Measurements from ENCODE around the gene SORL1. TPM values are rescaled to one million over a fixed set of nuclear protein-coding genes. Genes with fewer than 3 reads are reported as not detected.

SORL1 gene
- total RNA-seq, 1 experiment from 2014 or later: 68.3 TPM

DNA sequence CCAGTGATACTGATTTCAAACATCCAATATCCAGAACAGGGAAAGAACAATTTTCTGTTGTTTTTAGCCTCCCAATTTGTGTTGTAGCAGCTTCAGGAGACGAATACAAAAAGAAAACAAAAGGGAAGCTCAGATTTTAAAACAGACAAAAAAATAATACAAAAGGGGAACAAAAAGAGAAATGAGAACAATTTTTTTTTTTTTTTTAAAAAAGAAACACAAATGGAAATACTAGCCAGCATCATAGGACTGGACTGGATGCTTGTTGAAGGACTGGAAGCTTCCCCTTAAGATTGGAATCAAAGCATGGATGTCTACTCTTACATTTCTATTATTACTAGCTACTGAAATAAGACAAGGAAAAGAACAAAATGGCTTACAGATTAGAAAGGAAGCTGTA lies 46.5 kb upstream of the SORL1 start:
- no peak overlapping the region for H2BK12ac ChIP-seq (ENCODE audit: insufficient read length, low read depth, low read length)
- H3K9me3 Mint-ChIP-seq: peaks cover 24 to 34% of the 10 kb centered on the region in 2 experiments
- TF ChIP-seq, protein P1, sequence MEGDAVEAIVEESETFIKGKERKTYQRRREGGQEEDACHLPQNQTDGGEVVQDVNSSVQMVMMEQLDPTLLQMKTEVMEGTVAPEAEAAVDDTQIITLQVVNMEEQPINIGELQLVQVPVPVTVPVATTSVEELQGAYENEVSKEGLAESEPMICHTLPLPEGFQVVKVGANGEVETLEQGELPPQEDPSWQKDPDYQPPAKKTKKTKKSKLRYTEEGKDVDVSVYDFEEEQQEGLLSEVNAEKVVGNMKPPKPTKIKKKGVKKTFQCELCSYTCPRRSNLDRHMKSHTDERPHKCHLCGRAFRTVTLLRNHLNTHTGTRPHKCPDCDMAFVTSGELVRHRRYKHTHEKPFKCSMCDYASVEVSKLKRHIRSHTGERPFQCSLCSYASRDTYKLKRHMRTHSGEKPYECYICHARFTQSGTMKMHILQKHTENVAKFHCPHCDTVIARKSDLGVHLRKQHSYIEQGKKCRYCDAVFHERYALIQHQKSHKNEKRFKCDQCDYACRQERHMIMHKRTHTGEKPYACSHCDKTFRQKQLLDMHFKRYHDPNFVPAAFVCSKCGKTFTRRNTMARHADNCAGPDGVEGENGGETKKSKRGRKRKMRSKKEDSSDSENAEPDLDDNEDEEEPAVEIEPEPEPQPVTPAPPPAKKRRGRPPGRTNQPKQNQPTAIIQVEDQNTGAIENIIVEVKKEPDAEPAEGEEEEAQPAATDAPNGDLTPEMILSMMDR (conservative IDR thresholded peaks at IDR 0.05): no peak
- no peak overlapping the region for H4K8ac ChIP-seq (replicated peaks; ENCODE audit: insufficient read length, low read depth, low read length)
- no peak overlapping the region for H4K5ac ChIP-seq (ENCODE audit: insufficient read length, low read depth, low read length)
- H2AFZ ChIP-seq (ENCODE audit: low read length): no peak overlapping the region
- no peak overlapping the region for H2BK20ac ChIP-seq (ENCODE audit: low read depth, low read length, poor library complexity, severe bottlenecking)
- H2BK120ac ChIP-seq (ENCODE audit: low read depth, low read length, poor library complexity, severe bottlenecking): no peak overlapping the region
- no peaks in the 10 kb centered on the region for H3K27me3 ChIP-seq (ENCODE audit: insufficient read depth, low read length)
- H3K36me3 Mint-ChIP-seq (ENCODE audit: insufficient read depth in 1 of 3, low read depth in 3 of 3): peaks cover 16 to 38% (median 19%) of the 10 kb centered on the region in 3 experiments
- no peak overlapping the region for H3K14ac ChIP-seq (ENCODE audit: insufficient read depth, low read length)
- no peak overlapping the region for H2AK5ac ChIP-seq (ENCODE audit: insufficient read length, low read length)
- no peak overlapping the region for H3K4ac ChIP-seq (ENCODE audit: low read depth, low read length)
- peak overlapping the region; percentile 69 for H3K27ac ChIP-seq (ENCODE audit: insufficient read length, low read depth, low read length)
- H3K9ac ChIP-seq (ENCODE audit: extremely low read depth, insufficient read length, low read length): no peak overlapping the region
- H3K4me3 Mint-ChIP-seq: peak overlapping the region; percentile 0 to 14; a peak in 3 of 5 replicates
- no peak overlapping the region for H3K4me2 ChIP-seq (ENCODE audit: insufficient read depth, insufficient read length, low read length)
- no peak overlapping the region for H3T11ph ChIP-seq (ENCODE audit: low read length)
- no peaks in the 10 kb centered on the region for H4K20me1 ChIP-seq (ENCODE audit: control insufficient read depth, insufficient read depth, insufficient read length)
- no peak overlapping the region for H4K91ac ChIP-seq (ENCODE audit: insufficient read length, low read depth, low read length)
- H3K9me3 ChIP-seq (ENCODE audit: control insufficient read depth, low read depth, low read length): peaks cover 13% of the 10 kb centered on the region
- H3K18ac ChIP-seq (ENCODE audit: insufficient read length, low read depth, low read length): no peak overlapping the region
- no peak overlapping the region for H3K56ac ChIP-seq (ENCODE audit: insufficient read length, low read depth, low read length)
- no CpG with 5 or more reads among the region's 1 CpG for WGBS (ENCODE audit: extremely low coverage, insufficient read length, low lambda C conversion rate)
- H3K79me1 ChIP-seq (ENCODE audit: insufficient read depth, low read depth, low read length, poor library complexity, severe bottlenecking): no peaks in the 10 kb centered on the region
- H3K23me2 ChIP-seq (ENCODE audit: insufficient read length, low read depth, low read length, poor library complexity, severe bottlenecking): no peaks in the 10 kb centered on the region
- no peaks in the 10 kb centered on the region for H3K79me2 ChIP-seq (ENCODE audit: insufficient read depth, low read length)
- H3K27ac Mint-ChIP-seq: peak overlapping the region; percentile 94 to 97 (median 96)
- H3K4me1 Mint-ChIP-seq: peaks cover 48 to 53% of the 10 kb centered on the region in 2 experiments
- no peaks in the 10 kb centered on the region for H3K27me3 Mint-ChIP-seq (ENCODE audit: low read depth)
- H2BK15ac ChIP-seq (ENCODE audit: low read depth, low read length): no peak overlapping the region
- peaks cover 2% of the 10 kb centered on the region; the same call in 1 of the 2 replicates for H3K4me1 ChIP-seq (ENCODE audit: insufficient read depth, low read length)
- no peak overlapping the region for H2BK5ac ChIP-seq (ENCODE audit: insufficient read length, low read length)
- no peak overlapping the region for H3K23ac ChIP-seq (ENCODE audit: insufficient read length, low read depth, low read length)
- no peak for DNase-seq

Measured in H9 (cell line).